Breast epithelium (tissue), 4 donors: ENCODE results near the gene SEC61A1. TPM values are rescaled to one million over a fixed set of nuclear protein-coding genes. Genes with fewer than 3 reads are reported as not detected.

Experiments used
- DNase-seq, 2 donors: peaks; one replicate each; pipeline ENCODE4 v3.0.0-alpha.2; 2019; ENCODE audit warnings: low spot score in 2 of 2
- H3K27ac ChIP-seq, 2 donors: fragments of 200-600 bp; sonication (generic) in 1 of 2; one replicate each; pipeline ENCODE4 v1.5.1; 2016 to 2019; ENCODE audit warnings: mild to moderate bottlenecking in 1 of 2
- H3K27me3 ChIP-seq, 2 donors: fragments of 200-600 bp; sonication (generic) in 1 of 2; one replicate each; pipeline versions ENCODE4 v1.5.1 to v1.6.0; 2017 to 2019; ENCODE audit warnings: control low read depth in 1 of 2, mild to moderate bottlenecking in 1 of 2
- H3K36me3 ChIP-seq: fragments of 200-600 bp; one replicate; pipeline ENCODE4 v1.5.1; 2019
- H3K4me1 ChIP-seq, 2 donors: fragments of 200-600 bp; sonication (generic); one replicate each; pipeline ENCODE4 v1.5.1; 2016 to 2019; ENCODE audit warnings: control low read depth in 1 of 2
- H3K4me3 ChIP-seq, 3 donors: fragments of 200-600 bp; sonication (generic); 1 replicate in 2 of 3; 2 replicates in 1 of 3; pipeline ENCODE4 v1.5.1; 2016 to 2019; ENCODE audit warnings: mild to moderate bottlenecking in 3 of 3, moderate library complexity in 2 of 3
- H3K9me3 ChIP-seq, 2 donors: fragments of 200-600 bp; sonication (generic) in 1 of 2; one replicate each; pipeline ENCODE4 v1.5.1; 2016 to 2019; ENCODE audit warnings: control low read depth in 1 of 2
- POLR2A ChIP-seq: fragments of 450-650 bp; IDR thresholded peaks from one replicate; pipeline ENCODE4 v1.6.1; 2016; ENCODE audit warnings: antibody characterized with exemption, mild to moderate bottlenecking, moderate library complexity
- POLR2AphosphoS5 ChIP-seq, 3 donors: sonication (generic); formaldehyde crosslinking; IDR thresholded peaks; one replicate each; pipeline ENCODE4 v1.6.1; 2017; ENCODE audit warnings: antibody characterized with exemption in 3 of 3
- intact Hi-C: fragments of 100-400 bp; cut with DNase I; formaldehyde crosslinking; loops from one replicate; pipeline ENCODE4 v1.15.1; 2023; ENCODE audit warnings: low total_unique reads
- total RNA-seq, 3 donors: library from RNA; depleted of rRNA; stranded (reverse); fragments of >200 nt; gene quantifications; one replicate each; pipeline ENCODE4 v1.1.0, GENCODE V29; 2016
- TF ChIP-seq, protein P1 (sequence below), 3 donors: fragments of 450-650 bp; IDR thresholded peaks; one replicate each; pipeline ENCODE4 v1.5.1; 2016 to 2017; ENCODE audit warnings: antibody characterized with exemption in 3 of 3, mild to moderate bottlenecking in 3 of 3, moderate library complexity in 3 of 3

The SEC61A1 gene
- total RNA-seq, 3 donors from 2014 or later = 105 to 166 (median 142) TPM

DNA sequence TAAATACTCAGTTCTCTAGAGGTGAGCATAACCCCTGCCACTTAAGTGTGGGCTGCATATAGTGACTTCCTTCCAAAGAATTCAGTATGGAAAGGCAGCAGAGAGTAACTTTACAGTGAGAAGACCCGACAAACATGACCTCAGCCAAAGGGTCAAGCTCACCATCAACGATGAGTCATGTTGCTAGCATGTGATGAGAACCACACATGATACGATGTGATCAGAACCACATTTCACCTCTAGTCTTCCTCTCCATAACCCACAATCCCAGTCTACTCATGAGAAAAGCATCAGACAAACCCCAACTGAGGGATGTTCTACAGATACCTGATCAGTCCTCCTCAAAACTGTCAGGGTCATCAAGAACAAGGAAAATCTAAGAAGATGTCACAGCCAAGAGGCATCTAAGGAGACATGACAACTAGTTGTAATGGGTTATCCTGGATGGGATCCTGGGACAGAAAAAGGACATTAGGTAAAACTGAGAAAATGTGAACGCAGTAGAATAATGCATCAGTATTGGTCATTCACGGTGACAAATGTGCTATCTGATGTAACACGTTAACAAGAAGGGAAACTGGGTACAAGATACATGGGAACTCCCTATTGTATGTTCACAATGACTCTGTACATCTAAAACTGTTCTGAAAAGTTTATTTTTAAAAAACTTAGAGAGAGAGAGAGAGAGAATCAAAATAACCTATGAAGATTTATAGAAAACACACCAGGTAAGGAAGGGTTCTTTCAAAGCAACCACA lies 28.3 kb downstream of the SEC61A1 start:
- no peaks in the 10 kb centered on the region for H3K36me3 ChIP-seq
- no peak overlapping the region for H3K4me3 ChIP-seq
- TF ChIP-seq, protein P1, sequence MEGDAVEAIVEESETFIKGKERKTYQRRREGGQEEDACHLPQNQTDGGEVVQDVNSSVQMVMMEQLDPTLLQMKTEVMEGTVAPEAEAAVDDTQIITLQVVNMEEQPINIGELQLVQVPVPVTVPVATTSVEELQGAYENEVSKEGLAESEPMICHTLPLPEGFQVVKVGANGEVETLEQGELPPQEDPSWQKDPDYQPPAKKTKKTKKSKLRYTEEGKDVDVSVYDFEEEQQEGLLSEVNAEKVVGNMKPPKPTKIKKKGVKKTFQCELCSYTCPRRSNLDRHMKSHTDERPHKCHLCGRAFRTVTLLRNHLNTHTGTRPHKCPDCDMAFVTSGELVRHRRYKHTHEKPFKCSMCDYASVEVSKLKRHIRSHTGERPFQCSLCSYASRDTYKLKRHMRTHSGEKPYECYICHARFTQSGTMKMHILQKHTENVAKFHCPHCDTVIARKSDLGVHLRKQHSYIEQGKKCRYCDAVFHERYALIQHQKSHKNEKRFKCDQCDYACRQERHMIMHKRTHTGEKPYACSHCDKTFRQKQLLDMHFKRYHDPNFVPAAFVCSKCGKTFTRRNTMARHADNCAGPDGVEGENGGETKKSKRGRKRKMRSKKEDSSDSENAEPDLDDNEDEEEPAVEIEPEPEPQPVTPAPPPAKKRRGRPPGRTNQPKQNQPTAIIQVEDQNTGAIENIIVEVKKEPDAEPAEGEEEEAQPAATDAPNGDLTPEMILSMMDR (IDR thresholded peaks at IDR 0.05) = no peak
- TF ChIP-seq POLR2AphosphoS5 (IDR thresholded peaks at IDR 0.05) (no peak), POLR2A (no peak)
- H3K27ac ChIP-seq = no peak overlapping the region
- no peaks in the 10 kb centered on the region for H3K9me3 ChIP-seq
- intact Hi-C loops = loop anchor here (10.0 kb wide), 1 partner anchor 404 kb away; no protein-coding TSS in a partner anchor
- H3K27me3 ChIP-seq = no peaks in the 10 kb centered on the region
- no peak for DNase-seq
- no peaks in the 10 kb centered on the region for H3K4me1 ChIP-seq

DNA sequence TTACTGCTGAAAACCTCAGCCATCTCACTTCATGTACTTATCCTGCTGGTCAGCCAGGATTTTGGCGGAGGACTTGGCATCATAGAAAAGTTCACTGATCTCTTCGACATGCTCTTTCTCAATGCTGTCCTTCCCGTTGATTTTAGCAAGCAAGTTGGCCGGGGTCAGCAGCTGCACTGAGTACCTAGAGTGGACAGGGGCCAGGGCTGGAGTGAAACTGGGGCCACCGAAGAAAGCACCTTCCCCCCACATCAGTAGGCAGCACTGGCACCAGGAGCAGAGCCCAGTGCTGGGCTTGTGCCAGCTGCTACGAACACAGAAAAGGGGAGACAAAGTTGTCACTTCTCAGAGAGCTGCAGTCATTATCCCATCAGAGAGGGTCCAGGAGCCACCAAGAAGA lies 29.0 kb downstream of the SEC61A1 start:
- Histone ChIP-seq H3K9me3 (no peaks in the 10 kb centered on the region), H3K4me3 (no peak overlapping the region), H3K4me1 (no peaks in the 10 kb centered on the region), H3K36me3 (no peaks in the 10 kb centered on the region), H3K27ac (no peak overlapping the region), H3K27me3 (no peaks in the 10 kb centered on the region)
- intact Hi-C loops = loop anchor here (10.0 kb wide), 1 partner anchor 404 kb away; no protein-coding TSS in a partner anchor
- TF ChIP-seq, protein P1 (IDR thresholded peaks at IDR 0.05) = no peak
- no peak for TF ChIP-seq POLR2A
- TF ChIP-seq POLR2AphosphoS5 (IDR thresholded peaks at IDR 0.05) = no peak
- no peak for DNase-seq

- intact Hi-C loops = loop anchor here (10.0 kb wide), 1 partner anchor 403 kb away; no protein-coding TSS in a partner anchor
- H3K36me3 ChIP-seq = no peaks in the 10 kb centered on the region
- no peak for DNase-seq
- H3K9me3 ChIP-seq = no peaks in the 10 kb centered on the region
- no peaks in the 10 kb centered on the region for H3K4me1 ChIP-seq
- H3K27me3 ChIP-seq = no peaks in the 10 kb centered on the region
- H3K27ac ChIP-seq = no peak overlapping the region
- TF ChIP-seq, protein P1 (IDR thresholded peaks at IDR 0.05) = no peak
- TF ChIP-seq POLR2A (no peak), POLR2AphosphoS5 (IDR thresholded peaks at IDR 0.05) (no peak)
- no peak overlapping the region for H3K4me3 ChIP-seq
Observed at GRCh38 chr3:128081846-128082245, 29.6 kb downstream of the SEC61A1 start.

- Histone ChIP-seq H3K4me1 (no peaks in the 10 kb centered on the region), H3K4me3 (no peak overlapping the region), H3K27me3 (no peaks in the 10 kb centered on the region), H3K36me3 (no peaks in the 10 kb centered on the region), H3K9me3 (no peaks in the 10 kb centered on the region), H3K27ac (no peak overlapping the region)
- intact Hi-C loops = loop anchor here (10.0 kb wide), 1 partner anchor 402 kb away; no protein-coding TSS in a partner anchor
- no peak for TF ChIP-seq POLR2AphosphoS5 (IDR thresholded peaks at IDR 0.05)
- TF ChIP-seq POLR2A = no peak
- TF ChIP-seq, protein P1 (IDR thresholded peaks at IDR 0.05) = no peak
- no peak for DNase-seq
Observed at GRCh38 chr3:128082546-128082945, 30.3 kb downstream of the SEC61A1 start.

DNA sequence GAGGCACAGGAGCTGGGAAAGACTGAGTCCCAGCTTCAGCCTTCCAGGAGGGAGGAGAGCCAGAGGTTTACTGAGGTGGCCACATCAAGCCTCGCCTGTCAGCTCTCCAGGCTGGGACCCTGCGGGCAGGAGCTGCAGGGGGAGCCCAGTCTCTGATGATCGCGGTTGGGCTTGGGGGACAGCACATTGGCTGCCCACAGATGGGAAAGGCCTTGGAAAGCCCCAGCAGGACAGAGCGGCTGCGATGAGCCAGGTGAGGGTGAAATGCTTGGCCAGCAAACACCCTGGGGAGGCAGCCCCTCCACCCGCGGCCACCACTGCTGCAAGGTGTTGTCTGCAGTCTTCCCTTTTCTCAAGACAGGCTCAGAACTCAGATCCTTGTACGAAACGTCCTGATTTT lies 31.2 kb downstream of the SEC61A1 start:
- no peaks in the 10 kb centered on the region for H3K4me1 ChIP-seq
- no peak overlapping the region for H3K27ac ChIP-seq
- no peaks in the 10 kb centered on the region for H3K9me3 ChIP-seq
- DNase-seq = no peak
- no peaks in the 10 kb centered on the region for H3K27me3 ChIP-seq
- H3K4me3 ChIP-seq = no peak overlapping the region
- no peak for TF ChIP-seq POLR2A
- TF ChIP-seq POLR2AphosphoS5 (IDR thresholded peaks at IDR 0.05) = no peak
- TF ChIP-seq, protein P1 (IDR thresholded peaks at IDR 0.05) = no peak
- intact Hi-C loops = loop anchor here (10.0 kb wide), 1 partner anchor 401 kb away; no protein-coding TSS in a partner anchor
- no peaks in the 10 kb centered on the region for H3K36me3 ChIP-seq
